GM19324 (cell line): Measurements from ENCODE around the gene FADS2.

Experiments
- ATAC-seq: cut with Tn5 transposase; IDR thresholded peaks from one replicate; pipeline ENCODE4 v1.9.1; 2021; ENCODE audit warnings: mild to moderate bottlenecking, moderate library complexity; ENCODE audit not compliant: unreplicated experiment, low FRiP score

Gene FADS2

DNA sequence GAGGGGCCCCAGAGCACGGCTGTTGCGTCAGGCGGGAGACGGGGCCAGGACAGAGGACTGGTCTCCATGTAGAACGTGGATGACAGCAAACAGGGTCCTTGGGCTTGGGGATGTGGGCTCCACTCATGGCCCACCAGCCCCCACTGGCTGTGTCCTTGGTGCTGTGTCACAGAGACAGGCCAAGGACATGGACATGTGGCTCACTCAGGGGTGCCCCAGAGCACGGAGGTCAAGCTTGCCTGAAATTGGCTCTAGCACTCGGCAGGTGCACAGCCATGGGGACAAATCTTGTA is 14.4 kb downstream of the FADS2 start:
- no peak for ATAC-seq

DNA sequence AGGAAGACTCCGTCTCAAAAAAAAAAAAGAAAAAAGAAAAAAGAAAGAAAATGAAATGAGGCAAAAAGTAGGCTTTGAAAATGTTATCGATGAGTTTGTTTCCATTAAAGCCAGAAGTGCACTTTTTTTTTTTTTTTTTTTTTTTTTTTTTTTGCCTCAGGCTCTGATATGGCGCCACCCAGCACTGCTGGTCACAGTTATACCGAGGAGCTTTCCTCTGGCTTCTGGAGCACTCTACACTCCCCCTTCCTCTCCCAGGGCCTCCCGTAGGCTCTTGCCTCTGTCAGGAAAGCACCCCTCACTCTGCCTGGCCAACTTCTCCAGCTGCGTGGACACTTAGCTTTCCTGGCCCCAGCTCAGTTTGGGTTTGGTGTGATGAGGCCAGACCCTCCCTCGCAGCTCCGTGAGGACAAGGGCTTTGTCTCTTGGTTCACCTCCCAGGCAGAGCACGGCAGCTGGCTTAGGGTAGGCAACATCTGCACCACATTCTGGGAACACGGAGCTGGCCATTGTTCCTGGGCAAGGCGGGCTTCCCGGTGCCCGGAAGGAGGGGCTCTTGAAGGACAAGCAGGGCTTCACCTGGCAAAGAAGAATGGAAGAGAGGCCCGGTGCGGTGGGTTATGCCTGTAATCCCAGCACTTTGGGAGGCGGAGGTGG is 16.9 kb downstream of the FADS2 start:
- ATAC-seq, result no peak

- ATAC-seq, result no peak
Measured at GRCh38 chr11:61846362-61847020, 18.4 kb downstream of the FADS2 start.

GRCh38 chr11:61847914-61848581 is 19.9 kb downstream of the FADS2 start:
- ATAC-seq, result no peak

- no peak for ATAC-seq
Measured at GRCh38 chr11:61848631-61849030, 20.5 kb downstream of the FADS2 start.

DNA sequence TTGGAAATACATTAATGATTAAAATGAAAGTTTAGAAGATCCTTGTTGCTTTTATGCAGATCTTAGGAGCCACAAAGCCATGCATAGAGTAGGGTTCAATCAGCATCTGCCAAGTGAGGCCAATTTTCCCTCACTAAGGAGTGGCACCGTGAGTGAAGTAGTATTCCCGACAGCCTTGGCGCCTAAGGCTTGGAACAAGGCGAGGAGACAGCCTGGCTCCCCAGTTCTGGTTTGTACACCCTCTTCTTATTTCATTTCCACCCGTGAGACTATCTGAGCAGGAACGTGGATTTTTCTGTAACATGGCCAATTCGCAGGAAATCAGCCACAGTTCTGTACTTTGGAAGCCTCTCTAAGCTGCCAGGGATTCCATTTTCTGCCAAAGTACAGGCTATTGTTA is 22.6 kb downstream of the FADS2 start:
- no peak for ATAC-seq

DNA sequence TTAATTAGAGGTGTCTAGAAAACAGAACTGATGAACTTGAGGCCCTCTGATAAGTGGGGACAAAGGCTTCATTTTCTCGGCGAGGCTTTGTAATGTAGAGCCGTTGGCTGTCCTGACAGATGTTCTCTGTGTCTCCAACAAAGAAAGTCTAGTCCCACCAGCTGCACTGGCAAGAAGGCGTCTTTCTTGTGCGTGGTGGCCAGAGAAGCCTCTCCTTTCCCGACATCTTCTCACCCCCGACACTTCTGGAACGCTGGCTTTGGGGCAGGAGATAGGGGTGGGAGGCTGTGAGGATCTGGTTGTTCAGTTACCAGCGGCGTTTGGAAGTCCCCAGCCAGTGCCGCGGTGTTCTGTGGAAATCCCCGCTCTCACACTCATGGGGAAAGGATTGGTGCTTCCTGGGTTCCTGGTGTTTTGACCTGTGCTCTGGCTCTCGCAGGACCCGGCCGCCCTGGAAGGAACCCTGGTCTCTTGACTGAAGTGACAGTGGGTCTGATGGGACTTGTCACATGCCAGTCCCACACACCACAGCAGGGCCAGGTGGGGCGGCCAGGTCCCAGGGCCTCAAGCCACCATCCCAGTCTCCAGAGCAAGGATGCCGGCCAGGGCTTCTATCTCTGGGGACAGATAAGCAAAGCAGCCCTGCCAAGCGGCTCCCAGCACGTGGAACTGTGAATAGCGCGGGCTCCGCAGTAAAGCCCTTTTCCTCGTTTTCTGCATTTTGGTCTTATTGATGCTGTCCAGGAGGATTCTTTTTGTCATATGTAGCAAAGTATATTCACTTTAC is 23.2 kb downstream of the FADS2 start:
- ATAC-seq, result no peak

GRCh38 chr11:61851900-61852295 is 23.8 kb downstream of the FADS2 start:
- no peak for ATAC-seq

DNA sequence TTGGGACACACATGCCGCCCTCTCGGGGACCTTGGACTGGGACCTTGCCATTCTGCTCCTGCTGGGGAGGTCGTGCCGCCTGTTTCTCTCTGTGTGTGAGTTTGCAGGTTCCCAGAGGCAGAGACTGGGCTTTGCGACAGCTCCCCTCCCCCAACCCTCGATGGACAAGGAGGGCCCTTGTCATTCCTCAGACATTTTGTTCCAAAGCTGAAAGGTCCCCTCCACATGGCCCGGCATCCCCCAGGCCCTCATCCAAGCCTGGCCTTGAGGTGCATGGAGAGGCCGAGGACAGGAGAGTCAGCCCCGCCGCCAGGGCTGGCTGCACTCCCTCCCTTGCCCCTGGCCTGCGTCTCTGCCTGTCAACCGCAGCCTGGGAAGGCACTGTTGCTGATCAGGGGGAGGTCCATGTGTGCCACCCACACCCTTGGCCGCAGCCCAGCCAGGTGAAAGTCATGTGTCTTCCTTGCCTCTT is 25.6 kb downstream of the FADS2 start:
- no peak for ATAC-seq

GRCh38 chr11:61854206-61854895 is 26.3 kb downstream of the FADS2 start:
- no peak for ATAC-seq

GRCh38 chr11:61854966-61855714 is 27.0 kb downstream of the FADS2 start:
- no peak for ATAC-seq

GRCh38 chr11:61855939-61856680 is 28.0 kb downstream of the FADS2 start:
- no peak for ATAC-seq

- ATAC-seq, result no peak
Measured at GRCh38 chr11:61860054-61860903, 32.2 kb downstream of the FADS2 start.

DNA sequence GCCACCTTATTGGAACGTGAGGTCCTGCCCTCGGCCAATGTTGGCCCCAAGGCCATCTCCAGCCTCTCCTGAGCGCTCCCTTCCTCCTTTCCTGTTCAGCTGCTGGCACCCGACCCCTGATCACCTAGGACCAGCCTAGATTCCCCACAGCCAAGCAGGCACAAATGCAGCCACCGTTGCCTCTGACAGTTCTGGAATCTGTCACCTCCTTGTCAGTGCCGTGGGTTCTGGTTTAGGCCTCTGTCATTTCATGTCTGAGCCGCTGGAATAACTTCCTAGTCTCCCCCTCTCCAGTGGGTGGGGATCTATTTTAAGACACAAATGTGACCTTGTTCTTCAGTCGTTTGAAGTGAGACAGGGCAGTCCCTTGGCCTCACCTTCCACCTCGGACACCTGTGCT is 33.5 kb downstream of the FADS2 start:
- no peak for ATAC-seq

DNA sequence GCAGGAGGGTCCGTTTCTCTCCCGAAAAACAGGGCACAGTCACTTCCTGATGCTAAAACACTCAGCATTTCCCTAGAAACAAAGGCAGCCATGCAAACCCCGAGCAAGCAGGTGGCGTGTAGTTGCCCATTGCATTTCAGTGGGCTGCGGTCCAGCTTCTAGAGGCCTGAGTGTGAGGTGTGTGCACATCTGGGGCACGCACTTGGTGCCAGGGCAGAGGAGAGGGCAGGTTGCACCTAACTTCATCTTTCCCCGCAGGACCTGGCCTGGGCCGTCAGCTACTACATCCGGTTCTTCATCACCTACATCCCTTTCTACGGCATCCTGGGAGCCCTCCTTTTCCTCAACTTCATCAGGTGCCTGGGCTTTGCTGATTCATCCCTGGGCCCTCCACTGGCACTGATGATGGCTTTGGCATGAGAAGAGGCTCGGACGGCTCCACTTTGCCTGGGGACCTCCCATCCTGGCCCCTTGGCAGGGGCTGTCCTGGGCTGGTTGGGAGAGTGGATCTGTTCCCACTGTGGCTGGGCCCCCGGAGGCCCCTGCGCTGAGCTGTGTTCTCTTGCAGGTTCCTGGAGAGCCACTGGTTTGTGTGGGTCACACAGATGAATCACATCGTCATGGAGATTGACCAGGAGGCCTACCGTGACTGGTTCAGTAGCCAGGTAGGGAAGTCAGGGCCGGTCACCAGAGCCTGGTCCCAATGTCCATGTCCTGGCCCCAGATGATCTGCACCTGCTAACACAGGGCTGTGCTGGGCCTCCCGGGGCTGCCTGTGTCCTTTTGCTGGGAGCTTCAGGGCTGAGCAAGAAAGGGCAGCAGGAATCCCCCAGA is 34.8 kb downstream of the FADS2 start:
- no peak for ATAC-seq

GRCh38 chr11:61863548-61864081 is 35.5 kb downstream of the FADS2 start:
- ATAC-seq, result no peak
